Neural cell (in vitro differentiated cells): Measurements from ENCODE around the gene ARHGAP25. TPM values are rescaled to one million over a fixed set of nuclear protein-coding genes. Genes with fewer than 3 reads are reported as not detected.

Experiments used
- H2AFZ ChIP-seq: fragments of 200-600, 300-800 bp; sonication (generic), shearing (Covaris generic); 2 replicates; pipeline ENCODE4 v1.6.0; 2014; ENCODE audit warnings: low read depth, mild to moderate bottlenecking, antibody characterized with exemption, low read length, moderate library complexity
- H3F3A ChIP-seq: fragments of 200-600 bp; shearing (Covaris generic); 2 replicates; pipeline ENCODE4 v1.6.1; 2016; ENCODE audit warnings: mild to moderate bottlenecking, moderate library complexity, mixed read lengths, antibody characterized with exemption, low read length; ENCODE audit not compliant: insufficient read depth, poor library complexity, severe bottlenecking
- H3K27ac ChIP-seq: fragments of 200-600, 300-800 bp; sonication (generic), shearing (Covaris generic); 2 replicates; pipeline ENCODE4 v1.5.1; 2014; ENCODE audit warnings: mild to moderate bottlenecking, low read length, moderate library complexity
- H3K27me3 ChIP-seq: fragments of 300-800, 200-600 bp; sonication (generic), shearing (Covaris generic); 2 replicates; pipeline ENCODE4 v1.6.0; 2014; ENCODE audit warnings: mild to moderate bottlenecking, low read depth, low read length, moderate library complexity; ENCODE audit not compliant: insufficient read depth
- H3K36me3 ChIP-seq: fragments of 300-800, 200-600 bp; sonication (generic), shearing (Covaris generic); 2 replicates; pipeline ENCODE4 v1.5.1; 2014; ENCODE audit warnings: mild to moderate bottlenecking, antibody characterized with exemption, low read length, moderate library complexity; ENCODE audit not compliant: insufficient read depth
- H3K4me2 ChIP-seq: fragments of 300-800, 200-600 bp; sonication (generic), shearing (Covaris generic); 2 replicates; pipeline ENCODE4 v1.6.0; 2014; ENCODE audit warnings: mild to moderate bottlenecking, low read length
- H3K4me3 ChIP-seq: fragments of 300-800, 200-600 bp; sonication (generic), shearing (Covaris generic); 2 replicates; pipeline ENCODE4 v1.5.1; 2014; ENCODE audit warnings: mild to moderate bottlenecking, low read length, moderate library complexity
- H3K79me2 ChIP-seq: fragments of 200-600 bp; shearing (Covaris generic); replicated peaks from 2 replicates; pipeline ENCODE4 v1.6.0; 2014; ENCODE audit warnings: mild to moderate bottlenecking, low read length, moderate library complexity; ENCODE audit not compliant: insufficient read depth
- H3K9ac ChIP-seq: fragments of 300-800, 200-600 bp; sonication (generic), shearing (Covaris generic); 2 replicates; pipeline ENCODE4 v1.6.1; 2016; ENCODE audit warnings: mild to moderate bottlenecking, low read length, mixed read lengths
- H3K9me2 ChIP-seq: fragments of 200-600 bp; shearing (Covaris generic); 2 replicates; pipeline ENCODE4 v1.6.1; 2016; ENCODE audit warnings: mild to moderate bottlenecking, low read length, mixed read lengths; ENCODE audit not compliant: insufficient read depth
- H3K9me3 ChIP-seq: fragments of 200-600, 300-800 bp; sonication (generic), shearing (Covaris generic); 2 replicates; pipeline ENCODE4 v1.6.1; 2016; ENCODE audit warnings: mild to moderate bottlenecking, mixed run types, low read length, moderate library complexity, mixed read lengths
- H4K20me1 ChIP-seq: fragments of 200-600 bp; shearing (Covaris generic); 2 replicates; pipeline ENCODE4 v1.6.1; 2016; ENCODE audit warnings: mild to moderate bottlenecking, mixed run types; ENCODE audit not compliant: insufficient read depth
- CTCF ChIP-seq: fragments of 450-650 bp; IDR thresholded peaks from 2 replicates; pipeline ENCODE4 v1.5.1; 2014; ENCODE audit warnings: antibody characterized with exemption, mild to moderate bottlenecking, moderate library complexity; ENCODE audit not compliant: poor library complexity, severe bottlenecking
- EP300 ChIP-seq: fragments of 450-650 bp; conservative IDR thresholded peaks from 2 replicates; pipeline ENCODE4 v1.6.1; 2014; ENCODE audit warnings: antibody characterized with exemption, mild to moderate bottlenecking, moderate library complexity; ENCODE audit not compliant: poor library complexity, severe bottlenecking
- EZH2 ChIP-seq: fragments of 200-600, 300-800 bp; shearing (Covaris generic), sonication (generic); IDR thresholded peaks from 2 replicates; pipeline ENCODE4 v1.6.1; 2014; ENCODE audit warnings: antibody characterized with exemption, low read length, borderline replicate concordance, mild to moderate bottlenecking; ENCODE audit not compliant: insufficient read depth, poor library complexity, severe bottlenecking
- MXI1 ChIP-seq: fragments of 450-650 bp; conservative IDR thresholded peaks from 2 replicates; pipeline ENCODE4 v1.6.1; 2014; ENCODE audit warnings: antibody characterized with exemption, mild to moderate bottlenecking; ENCODE audit not compliant: poor library complexity, severe bottlenecking
- POLR2AphosphoS5 ChIP-seq: IDR thresholded peaks from 2 replicates; pipeline ENCODE4 v1.6.1; 2012
- RAD21 ChIP-seq: fragments of 450-650 bp; conservative IDR thresholded peaks from 2 replicates; pipeline ENCODE4 v1.6.1; 2014; ENCODE audit warnings: antibody characterized with exemption, mild to moderate bottlenecking, moderate library complexity
- SMC3 ChIP-seq: fragments of 450-650 bp; conservative IDR thresholded peaks from 2 replicates; pipeline ENCODE4 v1.6.1; 2014; ENCODE audit warnings: antibody characterized with exemption, mild to moderate bottlenecking, moderate library complexity; ENCODE audit not compliant: poor library complexity
- TAF1 ChIP-seq: IDR thresholded peaks from 2 replicates; pipeline ENCODE4 v1.6.1; 2012; ENCODE audit warnings: low read depth
- polyA plus RNA-seq: library from polyadenylated mRNA; depleted of rRNA; stranded (reverse); fragments of >200 nt; gene quantifications from 2 replicates; pipeline ENCODE4 v1.2.3, GENCODE V29; 2014
- TF ChIP-seq, protein P1 (sequence below): IDR thresholded peaks from 2 replicates; pipeline ENCODE4 v1.6.1; 2012; ENCODE audit warnings: borderline replicate concordance

The ARHGAP25 gene
- polyA plus RNA-seq, 1 donor from 2014 or later: not detected

DNA sequence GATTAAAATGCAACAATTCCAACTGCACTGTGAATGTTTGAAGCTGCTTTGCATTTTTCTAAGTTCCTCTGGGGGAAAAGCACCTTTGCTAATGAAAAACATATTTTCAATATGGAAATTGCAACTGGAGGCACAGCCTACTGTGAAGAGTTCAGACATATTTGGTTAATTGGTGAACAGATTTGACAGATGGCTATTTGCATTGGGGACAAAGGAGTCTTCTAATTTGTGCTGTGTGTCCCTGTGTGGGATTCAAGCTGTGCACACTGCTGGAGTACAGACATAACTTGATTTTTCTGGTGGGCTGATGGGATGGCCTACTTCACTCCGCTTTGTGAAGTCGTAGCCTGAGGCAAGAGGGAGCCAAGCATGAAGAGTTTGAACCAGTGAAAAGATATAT lies 40.7 kb upstream of the ARHGAP25 start:
- no peaks in the 10 kb centered on the region for H3K9me2 ChIP-seq
- H3F3A ChIP-seq: no peaks in the 10 kb centered on the region
- H3K4me3 ChIP-seq: no peak overlapping the region
- no peaks in the 10 kb centered on the region for H3K9me3 ChIP-seq
- no peaks in the 10 kb centered on the region for H3K27me3 ChIP-seq
- H3K79me2 ChIP-seq: no peaks in the 10 kb centered on the region
- no peak overlapping the region for H3K4me2 ChIP-seq
- no peaks in the 10 kb centered on the region for H4K20me1 ChIP-seq
- no peak overlapping the region for H3K9ac ChIP-seq
- no peak overlapping the region for H3K27ac ChIP-seq
- TF ChIP-seq TAF1: no peak
- no peak for TF ChIP-seq MXI1
- no peak for TF ChIP-seq RAD21
- no peak for TF ChIP-seq CTCF
- no peak for TF ChIP-seq EZH2
- TF ChIP-seq EP300: no peak
- TF ChIP-seq, protein P1, sequence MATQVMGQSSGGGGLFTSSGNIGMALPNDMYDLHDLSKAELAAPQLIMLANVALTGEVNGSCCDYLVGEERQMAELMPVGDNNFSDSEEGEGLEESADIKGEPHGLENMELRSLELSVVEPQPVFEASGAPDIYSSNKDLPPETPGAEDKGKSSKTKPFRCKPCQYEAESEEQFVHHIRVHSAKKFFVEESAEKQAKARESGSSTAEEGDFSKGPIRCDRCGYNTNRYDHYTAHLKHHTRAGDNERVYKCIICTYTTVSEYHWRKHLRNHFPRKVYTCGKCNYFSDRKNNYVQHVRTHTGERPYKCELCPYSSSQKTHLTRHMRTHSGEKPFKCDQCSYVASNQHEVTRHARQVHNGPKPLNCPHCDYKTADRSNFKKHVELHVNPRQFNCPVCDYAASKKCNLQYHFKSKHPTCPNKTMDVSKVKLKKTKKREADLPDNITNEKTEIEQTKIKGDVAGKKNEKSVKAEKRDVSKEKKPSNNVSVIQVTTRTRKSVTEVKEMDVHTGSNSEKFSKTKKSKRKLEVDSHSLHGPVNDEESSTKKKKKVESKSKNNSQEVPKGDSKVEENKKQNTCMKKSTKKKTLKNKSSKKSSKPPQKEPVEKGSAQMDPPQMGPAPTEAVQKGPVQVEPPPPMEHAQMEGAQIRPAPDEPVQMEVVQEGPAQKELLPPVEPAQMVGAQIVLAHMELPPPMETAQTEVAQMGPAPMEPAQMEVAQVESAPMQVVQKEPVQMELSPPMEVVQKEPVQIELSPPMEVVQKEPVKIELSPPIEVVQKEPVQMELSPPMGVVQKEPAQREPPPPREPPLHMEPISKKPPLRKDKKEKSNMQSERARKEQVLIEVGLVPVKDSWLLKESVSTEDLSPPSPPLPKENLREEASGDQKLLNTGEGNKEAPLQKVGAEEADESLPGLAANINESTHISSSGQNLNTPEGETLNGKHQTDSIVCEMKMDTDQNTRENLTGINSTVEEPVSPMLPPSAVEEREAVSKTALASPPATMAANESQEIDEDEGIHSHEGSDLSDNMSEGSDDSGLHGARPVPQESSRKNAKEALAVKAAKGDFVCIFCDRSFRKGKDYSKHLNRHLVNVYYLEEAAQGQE: no peak
- no peak for TF ChIP-seq SMC3
- TF ChIP-seq POLR2AphosphoS5: no peak
- no peaks in the 10 kb centered on the region for H3K36me3 ChIP-seq
- H2AFZ ChIP-seq: no peak overlapping the region

GRCh38 chr2:68695971-68696370 lies 38.6 kb upstream of the ARHGAP25 start:
- Histone ChIP-seq H3K27me3 (no peaks in the 10 kb centered on the region), H3K9me2 (no peaks in the 10 kb centered on the region), H3K79me2 (no peaks in the 10 kb centered on the region), H3K36me3 (no peaks in the 10 kb centered on the region), H3K4me2 (no peak overlapping the region), H3K9me3 (no peaks in the 10 kb centered on the region), H2AFZ (no peak overlapping the region), H4K20me1 (no peaks in the 10 kb centered on the region), H3K4me3 (no peak overlapping the region), H3K27ac (no peak overlapping the region), H3K9ac (no peak overlapping the region), H3F3A (no peaks in the 10 kb centered on the region)
- TF ChIP-seq POLR2AphosphoS5: no peak
- TF ChIP-seq, protein P1: no peak
- no peak for TF ChIP-seq EZH2
- TF ChIP-seq EP300: no peak
- TF ChIP-seq CTCF: no peak
- TF ChIP-seq MXI1: no peak
- no peak for TF ChIP-seq RAD21
- no peak for TF ChIP-seq SMC3
